WTC11 (cell line): ENCODE results near the gene FASTKD2. TPM values are rescaled to one million over a fixed set of nuclear protein-coding genes. Genes with fewer than 3 reads are reported as not detected.

Experiments used
- ATAC-seq: fragments of 200-7000 bp; cut with Tn5 transposase; 2 replicates; pipeline ENCODE4 v1.10.0; 2021; ENCODE audit warnings: mild to moderate bottlenecking, moderate library complexity
- CTCF ChIA-PET: fragments of 300-600 bp; sonication (Branson Sonifier 250); formaldehyde crosslinking; loops from one replicate; lab custom pipeline; 2021; ENCODE audit warnings: antibody characterized with exemption; lab: Charles Lee
- POLR2A ChIA-PET: fragments of 350-600 bp; sonication (Branson Sonifier 250); formaldehyde crosslinking; loops from one replicate; lab custom pipeline; 2021; ENCODE audit warnings: antibody characterized with exemption; lab: Charles Lee
- DNase-seq: peaks from one replicate; pipeline ENCODE4 v3.0.0; 2021; ENCODE audit warnings: low spot score
- H3K27ac Mint-ChIP-seq: 2 replicates; pipeline ENCODE4 v1.8.0; 2021; ENCODE audit warnings: mixed read lengths
- H3K27me3 Mint-ChIP-seq: 2 replicates; pipeline ENCODE4 v1.8.0; 2021; ENCODE audit warnings: low read depth, mild to moderate bottlenecking, moderate library complexity, mixed read lengths
- H3K36me3 Mint-ChIP-seq: 2 replicates; pipeline ENCODE4 v1.8.0; 2021; ENCODE audit warnings: mixed read lengths
- H3K4me1 Mint-ChIP-seq: 2 replicates; pipeline ENCODE4 v1.8.0; 2022; ENCODE audit warnings: mixed read lengths
- H3K4me3 Mint-ChIP-seq: 2 replicates; pipeline ENCODE4 v1.8.0; 2021; ENCODE audit warnings: mild to moderate bottlenecking, moderate library complexity, mixed read lengths
- H3K9me3 Mint-ChIP-seq: 2 replicates; pipeline ENCODE4 v1.8.0; 2021; ENCODE audit warnings: mixed read lengths
- ATF1 ChIP-seq: sonication (generic); formaldehyde crosslinking; IDR thresholded peaks from 2 replicates; pipeline ENCODE4 v1.8.1; 2023; ENCODE audit warnings: mild to moderate bottlenecking, moderate library complexity, missing genetic modification reagents
- CREB1 ChIP-seq: sonication (generic); formaldehyde crosslinking; IDR thresholded peaks from 2 replicates; pipeline ENCODE4 v1.8.0; 2023; ENCODE audit warnings: mild to moderate bottlenecking, missing genetic modification reagents
- FOXJ3 ChIP-seq: sonication (generic); formaldehyde crosslinking; IDR thresholded peaks from 2 replicates; pipeline ENCODE4 v1.9.0; 2021; ENCODE audit warnings: missing genetic modification reagents, mild to moderate bottlenecking, borderline replicate concordance
- GABPB1 ChIP-seq: sonication (generic); formaldehyde crosslinking; IDR thresholded peaks from 2 replicates; pipeline ENCODE4 v1.8.1; 2023; ENCODE audit warnings: mild to moderate bottlenecking, missing genetic modification reagents
- IRF2 ChIP-seq: sonication (generic); formaldehyde crosslinking; IDR thresholded peaks from 2 replicates; pipeline ENCODE4 v1.8.0; 2022; ENCODE audit warnings: low read depth, missing genetic modification reagents, borderline replicate concordance
- JAZF1 ChIP-seq: fragments of 250-450 bp; sonication (Bioruptor Pico); IDR thresholded peaks from 2 replicates; pipeline ENCODE4 v1.9.0; 2021; ENCODE audit warnings: moderate library complexity, mild to moderate bottlenecking, inconsistent platforms
- KAT7 ChIP-seq: sonication (generic); formaldehyde crosslinking; IDR thresholded peaks from 2 replicates; pipeline ENCODE4 v1.8.1; 2023; ENCODE audit warnings: missing genetic modification reagents, mild to moderate bottlenecking, borderline replicate concordance
- MXD4 ChIP-seq: fragments of 250-450 bp; sonication (Bioruptor Pico); IDR thresholded peaks from 2 replicates; pipeline ENCODE4 v1.8.0; 2021; ENCODE audit warnings: mild to moderate bottlenecking, moderate library complexity, borderline replicate concordance
- PRDM15 ChIP-seq: sonication (generic); formaldehyde crosslinking; IDR thresholded peaks from 2 replicates; pipeline ENCODE4 v1.8.0; 2022; ENCODE audit warnings: missing genetic modification reagents
- SP1 ChIP-seq: sonication (generic); formaldehyde crosslinking; conservative IDR thresholded peaks from 2 replicates; pipeline ENCODE4 v1.8.1; 2022; ENCODE audit warnings: missing genetic modification reagents
- ZNF317 ChIP-seq: sonication (generic); formaldehyde crosslinking; IDR thresholded peaks from 2 replicates; pipeline ENCODE4 v1.8.1; 2023; ENCODE audit warnings: low read depth, mild to moderate bottlenecking, moderate library complexity, missing genetic modification reagents, borderline replicate concordance
- ZNF512 ChIP-seq: sonication (generic); formaldehyde crosslinking; IDR thresholded peaks from 2 replicates; pipeline ENCODE4 v1.8.1; 2022; ENCODE audit warnings: missing genetic modification reagents, borderline replicate concordance
- ZNF532 ChIP-seq: fragments of 250-450 bp; sonication (Bioruptor Pico); IDR thresholded peaks from 2 replicates; pipeline ENCODE4 v1.9.0; 2021; ENCODE audit warnings: mild to moderate bottlenecking, borderline replicate concordance
- total RNA-seq: library from RNA; stranded (reverse); gene quantifications from 3 replicates; pipeline ENCODE4 v1.2.3, GENCODE V29; 2021
- TF ChIP-seq, protein P1 (sequence below): sonication (generic); formaldehyde crosslinking; conservative IDR thresholded peaks from 2 replicates; pipeline ENCODE4 v1.8.1; 2023; ENCODE audit warnings: mild to moderate bottlenecking, low read depth, missing genetic modification reagents, moderate library complexity

Gene FASTKD2
- total RNA-seq, 1 experiment from 2014 or later = 33.7 TPM

DNA sequence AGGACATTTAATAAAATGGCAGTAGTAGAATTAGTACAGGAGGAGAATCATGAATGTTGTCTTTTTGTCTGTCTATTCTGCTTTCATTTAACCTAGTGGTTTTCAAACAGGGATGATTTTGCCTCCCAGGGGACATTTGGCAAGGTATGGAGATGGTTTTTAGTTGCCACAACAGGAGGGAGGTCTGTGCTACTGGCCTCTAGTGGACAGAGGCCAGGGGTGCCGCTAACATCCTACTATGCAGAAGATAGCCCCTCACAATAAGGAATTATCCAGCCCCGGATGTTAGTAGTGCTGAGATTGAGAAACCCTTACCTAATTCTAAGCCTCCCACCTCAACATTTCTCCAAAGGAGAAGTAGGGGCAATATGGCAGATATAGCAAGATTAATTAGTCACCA lies 18.3 kb downstream of the FASTKD2 start (continued):
- TF ChIP-seq FOXJ3 (CRISPR knock-in tag) (no peak), ZNF512 (no peak), JAZF1 (no peak)

- ATAC-seq (no peak), DNase-seq (no peak)
- Mint-ChIP-seq H3K27me3 (no peaks in the 10 kb centered on the region), H3K9me3 (peaks cover 9% of the 10 kb centered on the region), H3K4me1 (peaks cover 2% of the 10 kb centered on the region; the same call in 1 of the 2 replicates), H3K36me3 (peaks cover 57% of the 10 kb centered on the region), H3K27ac (peak overlapping the region; percentile 13; the same call in 1 of the 2 replicates), H3K4me3 (no peak overlapping the region)
- TF ChIP-seq ZNF532 (no peak), IRF2 (CRISPR knock-in tag) (no peak), CREB1 (CRISPR knock-in tag) (no peak), GABPB1 (CRISPR knock-in tag) (no peak), SP1 (no peak), MXD4 (no peak), KAT7 (no peak), ZNF317 (CRISPR knock-in tag) (no peak)
- TF ChIP-seq, protein P1, sequence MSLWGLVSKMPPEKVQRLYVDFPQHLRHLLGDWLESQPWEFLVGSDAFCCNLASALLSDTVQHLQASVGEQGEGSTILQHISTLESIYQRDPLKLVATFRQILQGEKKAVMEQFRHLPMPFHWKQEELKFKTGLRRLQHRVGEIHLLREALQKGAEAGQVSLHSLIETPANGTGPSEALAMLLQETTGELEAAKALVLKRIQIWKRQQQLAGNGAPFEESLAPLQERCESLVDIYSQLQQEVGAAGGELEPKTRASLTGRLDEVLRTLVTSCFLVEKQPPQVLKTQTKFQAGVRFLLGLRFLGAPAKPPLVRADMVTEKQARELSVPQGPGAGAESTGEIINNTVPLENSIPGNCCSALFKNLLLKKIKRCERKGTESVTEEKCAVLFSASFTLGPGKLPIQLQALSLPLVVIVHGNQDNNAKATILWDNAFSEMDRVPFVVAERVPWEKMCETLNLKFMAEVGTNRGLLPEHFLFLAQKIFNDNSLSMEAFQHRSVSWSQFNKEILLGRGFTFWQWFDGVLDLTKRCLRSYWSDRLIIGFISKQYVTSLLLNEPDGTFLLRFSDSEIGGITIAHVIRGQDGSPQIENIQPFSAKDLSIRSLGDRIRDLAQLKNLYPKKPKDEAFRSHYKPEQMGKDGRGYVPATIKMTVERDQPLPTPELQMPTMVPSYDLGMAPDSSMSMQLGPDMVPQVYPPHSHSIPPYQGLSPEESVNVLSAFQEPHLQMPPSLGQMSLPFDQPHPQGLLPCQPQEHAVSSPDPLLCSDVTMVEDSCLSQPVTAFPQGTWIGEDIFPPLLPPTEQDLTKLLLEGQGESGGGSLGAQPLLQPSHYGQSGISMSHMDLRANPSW = no peak
- ChIA-PET POLR2A (no interaction called here), CTCF (interaction anchor here (1.0 kb wide), 1 partner anchor 16 kb away, joined by 3 read pairs; no protein-coding TSS in a partner anchor)
Observed at GRCh38 chr2:206784559-206785353, 19.4 kb downstream of the FASTKD2 start.

DNA sequence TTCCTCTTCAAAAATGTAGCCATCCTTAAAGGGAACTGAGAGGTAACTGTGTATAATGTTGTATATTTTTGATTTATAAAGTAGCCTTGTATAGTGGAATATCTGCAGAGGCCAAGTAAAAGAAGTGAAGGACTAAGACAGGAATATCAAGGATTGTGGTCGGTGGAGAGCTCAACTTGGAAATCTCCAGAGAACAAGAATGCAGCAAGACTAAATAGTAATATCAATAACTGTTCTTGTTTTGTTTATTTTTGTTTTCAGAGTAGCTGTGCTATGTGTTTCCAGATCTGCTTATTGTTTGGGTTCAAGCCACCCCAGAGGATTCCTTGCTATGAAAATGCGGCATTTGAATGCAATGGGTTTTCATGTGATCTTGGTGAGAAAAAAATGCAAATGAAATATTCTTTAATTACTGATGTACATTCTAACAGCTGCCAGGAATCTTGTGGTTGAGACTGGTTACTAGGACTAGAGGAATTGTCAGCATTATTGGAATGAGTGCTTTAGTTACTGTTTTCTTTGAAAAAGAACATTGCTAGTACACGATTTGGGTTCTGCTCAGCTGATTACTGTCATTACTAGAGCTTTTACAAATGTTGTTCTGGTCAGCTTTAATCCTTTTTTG lies 25.0 kb downstream of the FASTKD2 start:
- ChIA-PET CTCF (interaction anchor here (2.3 kb wide), 1 partner anchor 9 kb away, joined by 6 read pairs; no protein-coding TSS in a partner anchor), POLR2A (no interaction called here)
- no peaks in the 10 kb centered on the region for H3K9me3 Mint-ChIP-seq
- no peaks in the 10 kb centered on the region for H3K4me1 Mint-ChIP-seq
- H3K36me3 Mint-ChIP-seq = peaks cover 59% of the 10 kb centered on the region
- no peak overlapping the region for H3K27ac Mint-ChIP-seq
- no peak for ATAC-seq
- H3K4me3 Mint-ChIP-seq = no peak overlapping the region
- no peaks in the 10 kb centered on the region for H3K27me3 Mint-ChIP-seq
- no peak for DNase-seq
- TF ChIP-seq ATF1 (CRISPR knock-in tag) (no peak), PRDM15 (CRISPR knock-in tag) (no peak), ZNF532 (no peak)
